Panc1 (cell line): ENCODE results near the gene PHLPP1.

Source experiments
- CTCF ChIP-seq: fragments of 450-650 bp; IDR thresholded peaks from 2 replicates; pipeline ENCODE4 v1.5.1; 2017; ENCODE audit warnings: mild to moderate bottlenecking
- POLR2AphosphoS5 ChIP-seq: IDR thresholded peaks from 2 replicates; pipeline ENCODE4 v1.6.1; 2012; ENCODE audit warnings: mild to moderate bottlenecking, low read depth, low read length, moderate library complexity
- REST ChIP-seq, 2 experiments: IDR thresholded peaks; 2 replicates each; pipeline ENCODE4 v1.6.1; 2011 to 2012; ENCODE audit warnings: low read depth in 2 of 2, control low read depth in 1 of 2, low read length in 1 of 2, mild to moderate bottlenecking in 1 of 2, moderate library complexity in 1 of 2; ENCODE audit not compliant: insufficient read depth in 1 of 2
- TCF7L2 ChIP-seq: IDR thresholded peaks from 2 replicates; pipeline ENCODE4 v1.6.1; 2011; ENCODE audit warnings: mild to moderate bottlenecking, low read depth, low read length, inconsistent platforms

DNA sequence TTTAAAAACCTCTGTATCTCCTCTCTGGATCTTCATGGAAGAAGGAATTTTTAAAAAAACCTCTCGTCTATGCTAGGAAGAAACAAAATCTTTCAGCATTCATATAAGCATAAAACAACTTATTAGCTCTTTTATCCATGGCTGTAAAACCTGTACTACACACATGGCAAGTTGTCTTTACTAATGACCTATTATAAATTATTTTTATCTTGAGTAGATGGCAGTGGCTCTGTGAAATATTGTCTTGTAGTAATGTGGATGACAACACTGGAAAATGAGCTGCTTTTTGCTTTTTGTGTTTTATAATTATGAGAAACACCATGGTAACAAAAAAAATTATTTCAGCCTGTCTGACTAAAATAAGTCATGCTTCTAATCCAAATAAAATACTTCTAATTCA is 18.9 kb downstream of the PHLPP1 start:
- TF ChIP-seq CTCF (no peak), REST (IDR thresholded peaks at IDR 0.05; ENCODE audit: insufficient read depth in 1 of 2, low read depth in 2 of 2, low read length in 1 of 2) (no peak), TCF7L2 (no peak), POLR2AphosphoS5 (no peak)
